ENCODE measurements around the gene PPCDC.

- TF ChIP-seq ZBTB33 (IDR thresholded peaks at IDR 0.05) (no peak), CTCF (IDR thresholded peaks at IDR 0.05; ENCODE audit: low read depth, low read length, missing input control) (no peak), GABPA (IDR thresholded peaks at IDR 0.05 in 1 of 2, conservative IDR thresholded peaks at IDR 0.05 in 1 of 2) (no peak), RAD21 (IDR thresholded peaks at IDR 0.05) (no peak), TAF1 (conservative IDR thresholded peaks at IDR 0.05) (no peak), MAX (IDR thresholded peaks at IDR 0.05) (no peak)
Observed at GRCh38 chr15:75002398-75002797, 21.0 kb upstream of the PPCDC start.
